ENCODE results near the gene CCR6.
"Not testable (repeated sequence)": the region's sequence is repeated elsewhere in the genome, so short reads cannot be mapped to it uniquely, and the experiment has no call there.

CCR6 gene

GRCh38 chr6:167165858-167166471 lies 43.1 kb downstream of the CCR6 start:
- H3K4me3 ChIP-seq (ENCODE audit: low read depth, low read length): no peak overlapping the region
- no peak for TF ChIP-seq CTCF (conservative IDR thresholded peaks at IDR 0.05; ENCODE audit: low read depth, low read length)
- DNase-seq (ENCODE audit: low read depth): no peak

DNA sequence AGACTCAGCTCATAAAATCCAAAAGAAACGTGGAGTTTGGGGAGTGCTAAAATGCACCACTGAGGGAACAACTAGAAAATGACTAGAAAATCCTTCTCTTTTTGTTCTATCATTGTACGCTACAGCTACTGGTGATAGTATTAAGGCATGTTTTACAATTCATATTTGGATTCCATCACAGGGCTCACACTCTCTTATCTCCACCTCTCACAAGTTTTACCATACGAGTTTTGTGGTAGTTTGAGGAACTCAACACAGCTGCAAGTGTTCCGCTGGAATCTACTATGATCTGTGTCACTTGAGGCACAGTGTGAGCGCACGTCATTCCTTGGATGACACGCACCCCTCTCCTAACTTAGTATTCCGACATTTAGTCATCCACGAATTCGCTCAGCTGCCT lies 44.8 kb downstream of the CCR6 start:
- not testable (repeated sequence) for H3K4me3 ChIP-seq (ENCODE audit: low read depth, low read length); DNase-seq (ENCODE audit: low read depth)

DNA sequence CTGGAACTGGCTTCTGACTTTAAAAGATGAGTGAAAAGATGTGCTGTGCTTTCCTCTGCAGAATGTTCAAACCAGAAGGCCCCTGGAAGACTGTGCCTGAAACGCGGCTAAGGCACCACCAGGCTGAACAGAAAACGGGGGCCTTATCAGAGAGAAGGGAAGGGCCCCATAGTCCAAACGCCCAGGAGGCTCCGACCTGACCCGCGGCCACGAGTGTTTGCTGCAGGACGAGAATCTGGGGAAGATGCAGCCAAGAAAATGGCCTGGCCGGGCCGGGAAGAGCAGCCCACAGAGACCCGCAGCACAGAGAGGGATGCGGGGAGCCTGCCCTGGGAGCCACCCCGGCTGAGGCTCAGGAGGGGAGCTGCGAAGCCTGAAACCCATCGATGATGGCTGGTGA lies 45.4 kb downstream of the CCR6 start:
- not testable (repeated sequence) for DNase-seq (ENCODE audit: low read depth); H3K4me3 ChIP-seq (ENCODE audit: low read depth, low read length)

DNA sequence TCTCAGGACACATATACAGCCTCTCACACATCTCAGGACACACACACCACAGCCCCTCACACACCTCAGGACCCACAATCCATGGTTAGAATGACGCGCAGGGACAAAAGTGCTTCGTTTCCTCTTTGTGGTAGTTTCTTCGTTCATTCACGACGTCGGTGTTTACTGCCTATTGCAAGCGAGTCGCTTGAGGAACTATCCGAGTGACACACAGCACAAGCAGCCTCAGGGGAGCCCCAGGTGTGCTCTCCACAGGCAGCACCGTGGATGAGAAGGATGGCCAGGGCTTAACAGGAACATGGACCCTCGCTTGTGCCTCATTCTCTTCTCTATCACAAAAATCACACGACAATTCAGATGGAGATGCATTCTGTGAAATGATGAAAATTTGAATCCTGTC lies 47.0 kb downstream of the CCR6 start:
- H3K4me3 ChIP-seq (ENCODE audit: low read depth, low read length); DNase-seq (ENCODE audit: low read depth): not testable (repeated sequence)

DNA sequence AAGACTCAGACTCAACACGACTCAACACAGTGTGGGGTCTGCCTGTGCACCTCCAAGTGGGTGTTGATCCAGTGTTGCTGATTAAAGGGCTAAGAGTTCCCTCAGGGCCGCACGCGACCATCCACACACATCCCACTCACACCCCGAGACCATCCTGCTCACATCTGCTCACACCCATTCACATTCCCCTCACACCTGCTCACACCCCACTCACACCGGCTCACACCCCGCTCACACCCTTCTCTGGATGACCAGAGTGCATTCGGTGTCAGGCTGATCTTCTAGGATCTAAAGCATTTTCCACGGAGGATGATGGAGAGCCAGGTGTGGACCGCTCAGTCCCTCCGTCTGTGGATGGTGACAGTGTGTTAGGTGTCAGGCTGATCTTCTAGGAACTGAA lies 48.4 kb downstream of the CCR6 start:
- DNase-seq (ENCODE audit: low read depth); H3K4me3 ChIP-seq (ENCODE audit: low read depth, low read length): not testable (repeated sequence)

DNA sequence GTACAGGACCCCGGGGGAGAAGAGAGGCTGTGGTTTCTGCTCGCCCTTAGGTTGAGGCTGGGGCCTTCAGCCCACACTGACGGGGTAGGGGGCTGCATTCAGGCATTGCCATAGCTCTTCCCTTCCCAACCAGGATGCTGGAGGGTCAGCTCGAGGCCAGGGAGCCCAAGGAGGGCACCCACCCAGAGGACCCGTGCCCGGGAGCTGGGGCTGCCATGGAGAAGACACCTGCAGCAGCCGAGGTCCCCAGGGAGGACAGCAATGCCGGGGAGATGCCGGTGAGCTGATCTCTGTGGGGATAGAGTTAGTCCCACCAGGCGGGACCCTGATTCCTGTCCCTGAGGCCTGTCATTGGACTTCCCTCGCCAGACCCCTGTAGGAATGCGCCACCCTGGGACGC lies 49.1 kb downstream of the CCR6 start:
- not testable (repeated sequence) for DNase-seq (ENCODE audit: low read depth); H3K4me3 ChIP-seq (ENCODE audit: low read depth, low read length)

- H3K4me3 ChIP-seq (ENCODE audit: low read depth, low read length); DNase-seq (ENCODE audit: low read depth): not testable (repeated sequence)
Measured at GRCh38 chr6:167177271-167177670, 54.4 kb downstream of the CCR6 start.

DNA sequence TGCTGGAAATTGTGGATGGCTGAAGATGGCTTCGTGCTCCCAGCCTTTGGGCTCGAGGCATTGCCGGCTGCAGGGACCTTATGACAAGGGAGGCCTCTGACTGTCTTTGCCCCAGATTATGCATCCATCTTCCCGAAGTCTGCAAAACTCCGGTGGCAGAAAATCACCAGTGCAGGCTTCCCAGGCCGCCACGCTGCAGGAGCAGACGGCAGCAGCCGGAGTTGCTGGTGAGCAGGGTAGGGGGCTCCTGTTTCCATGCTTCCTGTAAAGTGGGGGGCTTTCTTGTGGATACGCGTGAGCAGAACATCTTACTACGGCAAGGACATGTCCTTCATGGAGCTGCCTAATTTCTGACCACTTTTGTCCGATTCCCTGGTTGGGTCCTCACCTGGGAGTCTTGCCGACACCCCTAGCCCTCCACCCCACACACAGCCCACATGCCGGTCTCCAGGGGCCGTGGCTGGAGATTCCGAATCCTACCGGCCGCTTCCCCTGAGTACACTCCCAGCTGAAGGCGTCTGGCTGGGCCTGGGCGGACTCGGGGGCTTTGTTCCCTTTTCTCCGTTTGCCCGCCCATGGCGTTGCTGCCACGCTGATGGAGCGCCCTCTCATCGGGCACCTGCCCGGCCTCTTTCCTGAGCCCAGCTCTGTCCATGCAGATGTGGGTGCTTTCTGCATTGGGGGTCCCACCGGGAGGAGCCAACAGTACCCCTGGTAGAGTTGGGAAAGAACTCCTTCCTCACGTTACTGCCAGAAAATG lies 56.2 kb downstream of the CCR6 start:
- H3K4me3 ChIP-seq (ENCODE audit: low read depth, low read length); DNase-seq (ENCODE audit: low read depth): not testable (repeated sequence)

DNA sequence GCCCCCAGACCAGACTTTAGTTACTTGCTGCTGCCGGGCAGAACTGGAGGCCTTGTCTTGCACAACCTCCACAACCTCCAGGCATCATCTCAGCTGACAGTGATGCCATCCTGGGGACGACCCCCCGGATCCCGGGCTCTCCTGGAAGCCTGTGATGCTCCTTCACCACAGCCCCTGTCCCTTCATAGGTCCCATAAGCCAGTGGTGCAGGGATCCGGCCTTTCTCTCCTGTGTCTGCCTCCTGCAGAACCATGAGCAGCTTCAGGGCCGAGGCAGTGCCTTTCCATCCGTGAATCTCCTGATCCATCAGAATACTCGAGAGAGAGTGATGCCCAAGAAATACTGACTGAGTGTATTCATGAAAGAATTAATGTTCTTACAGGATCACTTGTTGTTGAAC lies 57.2 kb downstream of the CCR6 start:
- DNase-seq (ENCODE audit: low read depth); H3K4me3 ChIP-seq (ENCODE audit: low read depth, low read length): not testable (repeated sequence)

GRCh38 chr6:167181351-167181750 lies 58.5 kb downstream of the CCR6 start:
- DNase-seq (ENCODE audit: low read depth); H3K4me3 ChIP-seq (ENCODE audit: low read depth, low read length): not testable (repeated sequence)

- DNase-seq (ENCODE audit: low read depth); H3K4me3 ChIP-seq (ENCODE audit: low read depth, low read length): not testable (repeated sequence)
- peak; percentile 13 for TF ChIP-seq CTCF (conservative IDR thresholded peaks at IDR 0.05; ENCODE audit: low read depth, low read length)
Measured at GRCh38 chr6:167182913-167183314, 60.0 kb downstream of the CCR6 start.

DNA sequence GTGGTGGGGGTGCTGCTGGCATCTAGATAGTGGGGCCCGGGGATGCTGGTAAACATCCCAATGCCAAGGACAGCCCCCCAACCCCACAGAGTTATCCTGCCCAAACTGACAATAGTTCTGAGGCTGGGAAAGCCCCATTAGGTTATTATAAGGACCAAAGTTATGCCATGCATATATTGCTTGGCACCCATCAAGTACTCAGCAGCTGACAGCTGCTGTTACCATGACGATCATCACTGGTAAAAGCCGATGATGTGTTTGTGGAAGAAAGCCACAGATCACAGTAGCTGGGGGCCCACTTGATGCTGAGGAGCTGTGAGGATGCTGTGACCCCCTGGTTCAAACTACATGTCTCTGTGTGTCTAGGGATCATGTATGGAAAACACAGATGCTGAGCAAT lies 62.2 kb downstream of the CCR6 start:
- H3K4me3 ChIP-seq (ENCODE audit: low read depth, low read length); DNase-seq (ENCODE audit: low read depth): not testable (repeated sequence)

- DNase-seq (ENCODE audit: low read depth); H3K4me3 ChIP-seq (ENCODE audit: low read depth, low read length): not testable (repeated sequence)
Measured at GRCh38 chr6:167187275-167187674, 64.4 kb downstream of the CCR6 start.
